GM21528 (cell line): ENCODE results near the gene CYP4F22.
"Not testable (repeated sequence)": the region's sequence is repeated elsewhere in the genome, so short reads cannot be mapped to it uniquely, and the experiment has no call there.

Source experiments
- ATAC-seq: cut with Tn5 transposase; IDR thresholded peaks from one replicate; pipeline ENCODE4 v1.9.1; 2021; ENCODE audit warnings: mild to moderate bottlenecking, moderate library complexity; ENCODE audit not compliant: unreplicated experiment, low FRiP score

The CYP4F22 gene

DNA sequence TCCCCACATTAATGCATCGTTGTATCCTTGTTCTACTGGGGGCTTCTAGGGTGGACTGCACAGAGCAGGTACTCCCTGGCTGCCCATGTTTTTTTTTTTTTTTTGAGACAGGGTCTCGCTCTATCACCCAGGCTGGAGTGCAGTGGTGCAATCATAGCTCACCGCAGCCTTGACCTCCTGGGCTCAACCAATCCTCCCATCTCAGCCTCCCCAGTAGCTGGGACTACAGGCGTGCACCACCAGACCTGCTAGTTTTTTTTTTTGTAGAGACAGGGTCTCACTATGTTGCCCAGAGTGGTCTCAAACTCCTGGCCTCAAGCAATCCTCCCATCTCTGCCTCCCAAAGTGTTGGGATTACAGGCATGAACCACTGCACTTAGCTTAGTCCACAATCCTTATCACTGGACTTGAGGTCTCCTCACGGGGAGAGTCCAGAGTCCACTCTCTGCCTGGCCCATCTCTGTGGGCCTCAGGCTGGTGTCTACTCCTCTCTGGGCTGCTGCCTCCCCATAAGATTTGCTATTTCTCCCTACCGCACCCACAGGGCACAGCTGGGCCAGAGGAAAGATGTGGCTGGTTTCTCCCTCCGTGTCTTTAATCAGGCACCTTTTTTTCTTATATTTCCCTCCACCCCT lies 56.3 kb downstream of the CYP4F22 start:
- no peak for ATAC-seq

DNA sequence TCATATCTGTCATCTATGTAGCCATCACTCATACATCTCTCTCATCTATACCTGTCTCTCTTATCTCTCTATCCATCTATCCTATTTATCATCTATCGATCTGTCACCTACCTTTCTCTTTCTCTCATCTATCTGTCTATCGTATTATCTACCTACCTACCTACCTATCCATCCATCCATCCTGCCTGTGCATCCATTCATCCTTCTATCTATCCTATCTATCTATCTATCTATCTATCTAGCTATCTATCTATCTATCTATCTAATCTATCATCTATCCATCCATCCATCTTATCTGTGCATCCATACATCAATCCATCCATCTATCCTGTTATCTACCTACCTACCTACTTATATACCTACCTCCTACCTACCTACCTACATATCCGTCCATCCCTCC lies 62.1 kb downstream of the CYP4F22 start:
- no peak for ATAC-seq

DNA sequence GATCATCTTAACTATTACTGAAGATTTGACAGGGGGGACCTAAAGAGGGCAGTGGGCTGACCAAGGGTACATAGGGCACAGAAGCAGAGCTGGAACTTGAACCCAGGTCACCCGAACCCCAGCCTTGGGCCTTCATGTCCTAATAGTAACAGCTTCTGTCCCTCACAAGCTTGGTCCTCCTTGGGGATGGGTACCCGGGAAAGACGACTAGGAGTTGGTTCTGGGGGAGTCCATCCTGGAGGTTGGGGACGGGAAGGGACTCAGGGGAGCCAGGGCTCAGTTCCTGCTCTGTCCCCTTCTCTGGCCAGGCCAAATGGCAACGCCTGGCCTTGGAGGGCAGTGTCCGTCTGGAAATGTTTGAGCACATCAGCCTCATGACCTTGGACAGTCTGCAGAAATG lies 67.1 kb downstream of the CYP4F22 start:
- ATAC-seq: no peak

DNA sequence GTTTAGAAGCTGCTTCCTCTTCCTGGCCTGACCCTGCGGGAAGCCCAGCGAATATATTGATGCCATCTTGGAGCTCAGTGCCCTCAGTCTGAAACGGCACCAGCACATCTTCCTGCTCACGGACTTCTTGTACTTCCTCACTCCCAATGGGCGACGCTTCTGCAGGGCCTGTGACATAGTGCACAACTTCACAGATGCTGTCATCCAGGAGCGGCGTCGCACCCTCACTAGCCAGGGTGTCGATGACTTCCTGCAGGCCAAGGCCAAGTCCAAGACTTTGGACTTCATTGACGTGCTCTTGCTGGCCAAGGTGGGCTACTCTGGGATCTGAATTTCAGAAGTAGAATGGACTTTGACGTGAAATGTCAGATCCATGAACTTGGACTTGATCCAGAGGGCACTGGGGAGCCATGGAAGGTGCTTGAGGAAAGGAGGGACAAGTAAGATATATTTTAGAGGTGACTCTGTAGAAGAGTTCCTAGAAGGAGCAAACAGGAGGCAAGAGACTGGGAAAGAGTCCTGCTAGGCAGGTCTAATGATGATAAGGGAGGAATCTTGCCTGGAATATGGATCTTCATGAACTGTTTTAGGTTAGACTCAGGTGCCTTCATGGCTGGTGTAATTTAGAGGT lies 68.3 kb downstream of the CYP4F22 start:
- ATAC-seq: no peak

DNA sequence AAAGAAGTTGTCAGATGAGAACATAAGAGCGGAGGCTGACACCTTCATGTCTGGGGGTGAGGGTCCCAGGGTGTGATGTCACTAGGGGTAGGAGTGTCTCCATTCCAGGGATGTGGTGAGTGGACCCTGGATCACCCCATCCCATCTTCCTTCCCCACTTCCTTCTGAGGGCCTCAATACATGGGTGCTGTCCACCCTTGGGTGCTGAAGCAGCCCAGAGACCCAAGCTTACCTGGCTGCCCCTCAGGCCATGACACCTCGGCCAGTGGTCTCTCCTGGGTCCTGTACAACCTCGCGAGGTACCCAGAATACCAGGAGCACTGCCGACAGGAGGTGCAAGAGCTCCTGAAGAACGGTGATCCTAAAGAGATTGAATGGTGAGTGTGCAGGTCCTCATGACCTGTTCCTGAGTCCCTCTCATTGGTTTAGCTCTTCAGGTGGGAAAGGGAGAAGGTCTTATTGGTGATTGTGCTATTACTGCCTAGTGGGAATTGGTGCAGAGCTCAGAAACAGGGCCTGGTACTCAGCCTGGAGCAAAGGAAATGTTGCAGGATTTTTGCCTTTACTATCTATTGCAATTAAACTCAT lies 69.0 kb downstream of the CYP4F22 start:
- no peak for ATAC-seq

DNA sequence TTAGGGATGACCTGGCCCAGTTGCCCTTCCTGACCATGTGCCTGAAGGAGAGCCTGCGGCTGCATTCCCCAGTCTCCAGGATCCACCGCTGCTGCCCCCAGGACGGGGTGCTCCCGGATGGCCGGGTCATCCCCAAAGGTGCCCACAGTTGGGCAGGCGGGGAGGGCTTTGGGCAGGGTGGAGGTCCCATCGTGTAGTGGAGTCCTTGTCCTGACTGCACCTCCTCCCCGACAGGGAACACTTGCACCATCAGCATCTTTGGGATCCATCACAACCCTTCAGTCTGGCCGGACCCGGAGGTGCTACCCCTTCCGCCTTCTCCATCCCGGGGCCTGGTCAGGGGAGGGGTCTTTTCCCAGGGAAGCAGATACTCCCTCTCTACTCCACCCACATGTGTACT lies 75.0 kb downstream of the CYP4F22 start:
- ATAC-seq: no peak

DNA sequence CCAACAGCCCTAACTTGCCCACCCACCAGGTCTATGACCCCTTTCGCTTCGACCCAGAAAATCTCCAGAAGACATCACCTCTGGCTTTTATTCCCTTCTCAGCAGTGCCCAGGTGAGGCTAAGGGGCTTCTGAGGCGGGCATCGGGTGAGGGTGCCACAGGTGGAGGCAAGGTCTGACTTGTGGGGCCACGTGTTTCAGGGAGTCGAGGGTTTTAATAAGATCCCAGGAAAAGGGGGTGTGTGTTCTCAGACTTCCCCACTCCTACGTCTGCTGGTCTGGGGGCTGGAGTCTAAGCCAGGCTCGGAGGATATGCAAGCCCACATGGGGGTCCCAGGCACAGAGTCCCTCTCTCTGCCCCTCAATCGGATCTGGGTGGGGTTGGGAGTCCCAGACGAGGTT lies 75.8 kb downstream of the CYP4F22 start:
- ATAC-seq: no peak

DNA sequence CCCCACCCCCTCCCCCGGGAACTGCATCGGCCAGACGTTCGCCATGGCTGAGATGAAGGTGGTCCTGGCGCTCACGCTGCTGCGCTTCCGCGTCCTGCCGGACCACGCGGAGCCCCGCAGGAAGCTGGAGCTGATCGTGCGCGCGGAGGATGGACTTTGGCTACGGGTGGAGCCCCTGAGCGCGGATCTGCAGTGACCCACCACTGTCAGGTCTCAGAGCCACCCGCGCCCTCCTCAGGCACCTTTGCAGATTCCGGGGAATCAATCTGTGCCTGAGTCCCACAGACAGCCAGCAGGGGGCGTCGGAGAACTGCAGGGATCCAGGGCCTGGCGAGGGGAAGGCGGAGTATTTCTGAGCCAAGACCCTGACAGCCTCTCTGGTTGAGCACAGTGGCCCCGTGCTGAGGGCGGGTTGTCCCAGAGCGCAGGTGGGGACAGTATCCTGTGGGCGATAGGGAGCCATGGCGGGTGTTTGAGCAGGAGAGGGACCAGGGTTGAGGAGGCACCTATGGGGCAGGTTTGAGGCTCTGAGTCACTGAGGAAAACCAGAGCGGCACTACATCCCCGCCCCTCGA lies 76.3 kb downstream of the CYP4F22 start:
- ATAC-seq: no peak

DNA sequence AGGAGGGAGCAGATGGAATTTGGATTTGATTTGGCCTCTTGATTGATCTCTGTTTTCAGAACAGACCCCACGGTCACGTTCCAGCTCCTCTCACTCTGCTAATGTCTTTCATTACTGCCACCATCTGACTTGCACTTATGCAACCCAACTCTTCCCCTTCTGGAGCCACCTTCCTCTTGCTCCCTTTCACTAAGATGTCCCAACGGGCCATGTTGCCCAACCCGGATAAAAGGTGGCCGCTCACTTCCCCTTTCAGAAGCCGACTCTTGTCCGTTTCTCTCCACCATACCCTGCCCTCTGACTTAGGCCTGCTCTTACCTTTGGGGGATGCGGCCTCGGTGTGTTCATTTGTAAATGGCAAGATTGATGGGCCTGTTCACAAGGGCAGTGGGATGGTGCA lies 79.3 kb downstream of the CYP4F22 start:
- ATAC-seq: no peak

DNA sequence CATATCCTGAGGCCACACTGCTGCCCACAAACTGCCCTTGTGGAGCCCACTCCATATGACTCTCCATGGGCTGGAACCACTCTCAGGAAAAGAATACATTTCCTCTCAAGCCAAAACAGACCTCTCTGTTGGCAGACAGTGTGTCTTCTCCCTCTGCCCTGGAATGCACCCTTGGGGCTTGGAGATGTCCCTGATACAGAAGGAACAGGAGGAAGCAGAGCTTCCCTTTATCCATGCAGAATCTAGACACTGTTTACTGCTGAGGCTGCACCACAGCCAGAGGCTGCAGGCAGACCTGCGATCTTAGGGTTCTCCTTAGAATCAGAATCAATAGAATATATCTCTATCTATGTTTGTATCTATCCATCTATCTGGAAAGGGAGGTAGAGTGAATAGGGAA lies 79.9 kb downstream of the CYP4F22 start:
- no peak for ATAC-seq

DNA sequence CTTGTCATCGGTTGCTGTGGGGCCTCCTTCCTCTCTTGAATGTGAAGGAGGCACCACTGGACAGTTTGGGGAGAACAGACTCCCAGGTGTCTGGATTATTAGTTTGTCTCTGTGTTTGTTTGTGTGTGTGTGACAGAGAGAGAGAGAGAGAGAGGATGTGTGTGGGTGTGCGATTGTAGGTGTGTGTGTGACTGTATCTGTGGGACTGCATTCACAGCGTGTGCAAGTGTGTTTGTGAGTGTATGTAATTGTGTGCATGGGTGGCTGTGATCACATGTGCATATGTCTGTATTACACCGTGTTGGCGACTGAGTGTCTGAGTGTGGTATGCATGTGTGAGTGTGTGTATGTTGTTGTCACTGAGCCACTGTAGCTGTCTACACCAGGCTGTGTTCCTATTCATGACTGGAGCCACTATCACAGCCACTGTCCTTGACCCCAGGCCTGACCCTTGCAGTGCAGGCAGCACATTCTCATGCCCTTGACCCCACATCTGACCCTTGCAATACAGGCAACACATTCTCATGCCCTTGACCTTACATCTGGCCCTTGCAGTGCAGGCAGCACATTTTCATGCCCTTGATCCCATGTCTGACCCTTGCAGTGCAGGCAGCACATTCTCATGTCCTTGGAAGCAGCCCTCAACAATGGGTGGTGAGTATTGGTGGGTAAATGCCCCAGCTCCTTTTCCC lies 81.6 kb downstream of the CYP4F22 start:
- no peak for ATAC-seq

DNA sequence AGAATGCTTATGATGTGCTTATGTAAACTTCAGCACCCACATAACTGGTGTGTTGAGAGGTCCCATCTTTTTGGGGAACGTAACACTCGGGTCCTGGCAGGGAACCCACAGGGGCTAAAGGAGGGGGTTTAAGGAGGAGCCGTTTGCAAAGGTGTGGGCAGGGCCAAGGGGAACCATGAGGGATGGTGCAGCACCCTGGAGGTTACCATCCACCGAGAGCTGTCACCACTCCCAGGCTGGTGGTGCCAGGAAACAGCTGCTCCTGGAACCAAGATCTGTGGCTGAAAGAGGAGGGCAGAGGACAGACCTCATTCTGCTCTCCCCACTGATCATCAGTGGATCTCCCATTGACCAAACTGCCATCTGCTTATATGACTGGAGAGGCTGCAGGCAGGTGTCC lies 83.5 kb downstream of the CYP4F22 start:
- ATAC-seq: no peak

DNA sequence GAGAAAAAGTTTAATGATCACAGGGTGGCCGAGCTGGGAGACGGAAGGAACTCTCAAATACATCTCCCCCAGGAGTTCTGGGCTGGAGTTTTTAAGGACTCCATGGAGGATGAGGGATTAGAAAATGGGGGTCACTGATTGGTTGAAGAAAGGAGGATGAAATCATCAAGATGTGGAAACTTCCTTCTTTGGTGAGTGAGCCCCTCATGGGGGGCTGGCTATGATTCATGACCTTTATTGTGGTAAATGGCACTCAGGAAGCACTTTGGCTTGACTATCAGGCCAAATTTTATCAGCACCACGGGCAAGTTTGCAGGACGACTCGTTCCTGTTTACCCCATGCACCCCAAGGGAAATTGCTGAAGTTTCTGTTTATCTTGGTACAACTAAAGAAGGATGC lies 84.2 kb downstream of the CYP4F22 start:
- ATAC-seq: not testable (repeated sequence)

DNA sequence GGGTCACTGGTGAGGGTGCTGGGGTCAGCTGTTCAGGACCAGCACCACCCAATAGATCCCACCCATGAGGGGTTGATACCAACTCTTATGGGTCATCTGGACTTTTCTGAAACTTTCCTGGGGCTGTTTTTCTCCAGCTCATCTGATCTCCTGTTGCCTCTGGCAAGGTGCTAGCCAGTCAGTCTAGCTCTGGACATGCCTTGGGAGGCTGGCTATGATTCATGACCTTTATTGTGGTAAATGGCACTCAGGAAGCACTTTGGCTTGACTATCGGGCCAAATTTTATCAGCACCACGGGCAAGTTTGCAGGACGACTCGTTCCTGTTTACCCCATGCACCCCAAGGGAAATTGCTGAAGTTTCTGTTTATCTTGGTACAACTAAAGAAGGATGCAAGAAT lies 85.4 kb downstream of the CYP4F22 start:
- ATAC-seq: not testable (repeated sequence)

DNA sequence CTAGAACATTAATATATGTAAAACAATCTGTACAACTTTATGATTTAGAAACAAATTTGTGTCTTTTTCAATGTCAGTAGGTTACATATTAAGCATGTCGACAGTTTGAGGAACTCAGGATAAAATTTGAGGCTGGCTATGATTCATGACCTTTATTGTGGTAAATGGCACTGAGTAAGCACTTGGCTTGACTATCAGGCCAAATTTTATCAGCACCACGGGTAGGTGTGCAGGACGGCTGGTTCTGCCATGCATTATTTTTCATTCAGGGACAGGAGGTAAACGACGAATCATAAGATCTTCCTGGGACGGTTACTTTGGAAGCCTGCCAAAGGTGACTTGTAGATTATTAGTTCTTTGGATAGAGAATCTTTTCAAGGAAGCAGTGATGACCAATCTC lies 86.7 kb downstream of the CYP4F22 start:
- no peak for ATAC-seq
